NCI-H526 (cell line): ENCODE results near the gene NRG3.
"Not testable (repeated sequence)": the region's sequence is repeated elsewhere in the genome, so short reads cannot be mapped to it uniquely, and the experiment has no call there.

Experiments used
- DNase-seq, 2 experiments: peaks; one replicate each; lab custom pipeline; 2025; lab: John Stamatoyannopoulos, UW

The NRG3 gene

GRCh38 chr10:82922755-82923154 lies 1047.8 kb downstream of the NRG3 start:
- DNase-seq = no peak

DNA sequence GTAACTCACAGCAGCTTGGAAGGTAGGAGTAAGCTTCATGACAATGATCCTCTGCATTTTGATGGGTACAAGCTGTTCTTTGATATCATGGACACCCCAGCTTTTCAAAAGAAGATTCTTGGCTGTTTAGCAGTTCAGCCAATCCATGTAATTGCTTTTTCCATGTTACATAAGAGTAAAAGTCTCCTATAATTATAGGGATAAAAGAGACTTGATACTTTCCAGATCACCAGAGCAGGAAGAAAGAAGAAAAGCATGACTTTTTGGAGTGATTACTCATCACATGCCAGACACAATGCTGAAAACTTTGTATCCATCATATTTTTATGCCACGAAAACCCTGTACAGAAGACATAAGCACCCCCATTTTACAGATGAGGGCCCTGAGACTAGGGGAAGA lies 1049.7 kb downstream of the NRG3 start:
- no peak for DNase-seq

DNA sequence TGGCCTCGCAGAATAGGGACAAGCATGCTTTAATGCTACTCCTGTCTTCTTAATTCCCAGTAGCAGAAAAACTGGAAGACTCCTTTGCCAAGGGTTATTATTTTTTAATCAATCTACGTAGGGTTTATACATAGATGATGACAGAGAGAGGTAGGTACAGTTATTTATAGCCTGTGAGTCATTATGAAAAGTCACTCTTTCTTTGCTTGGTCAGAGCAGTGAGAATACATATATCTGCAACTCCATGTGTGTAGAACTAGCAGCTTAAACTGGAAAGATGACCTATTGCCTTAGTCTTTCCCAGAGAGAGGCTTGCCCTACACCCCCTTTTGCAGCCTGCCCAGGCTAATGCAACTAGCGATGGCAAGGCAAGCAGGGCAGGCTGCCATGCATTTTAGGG lies 1050.6 kb downstream of the NRG3 start:
- DNase-seq = no peak

DNA sequence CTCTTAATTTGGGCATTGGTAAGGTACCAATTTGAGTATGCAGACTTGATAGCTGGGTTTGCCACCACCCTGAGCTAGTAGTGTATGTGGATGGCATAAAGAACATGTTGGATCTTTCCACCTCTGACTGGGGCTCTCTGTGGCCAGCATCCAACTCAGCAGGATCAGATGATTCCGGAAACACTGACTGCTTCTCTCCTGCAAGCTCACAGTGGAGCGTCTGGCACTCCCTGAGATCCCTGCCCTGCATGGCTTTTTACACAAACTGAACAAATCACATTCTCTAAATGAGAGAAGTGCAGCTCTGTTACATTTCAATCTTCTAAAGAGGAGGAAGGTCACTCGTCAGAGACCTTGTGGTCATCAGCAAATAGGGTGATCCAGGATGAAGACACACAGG lies 1057.5 kb downstream of the NRG3 start:
- no peak for DNase-seq

- DNase-seq = no peak
Measured at GRCh38 chr10:82934429-82934828, 1059.4 kb downstream of the NRG3 start.

DNA sequence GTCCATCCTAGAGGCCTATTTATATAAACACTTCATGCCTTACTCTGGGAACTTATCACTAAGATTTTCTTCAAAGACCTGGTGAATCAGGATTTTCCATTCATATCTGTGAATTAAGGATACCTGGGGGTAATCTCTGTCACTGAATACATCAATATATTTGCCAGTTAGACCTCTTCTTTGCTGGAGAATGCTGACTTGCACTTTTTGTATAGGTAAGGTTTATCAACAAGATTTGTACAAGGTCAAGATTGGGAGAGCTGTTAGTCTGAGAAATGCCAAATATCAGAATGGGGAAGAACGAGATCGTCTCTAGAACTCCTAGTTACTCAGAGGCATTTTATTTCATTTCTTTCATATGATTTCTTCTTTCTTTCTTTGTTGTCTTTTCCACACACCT lies 1060.0 kb downstream of the NRG3 start:
- no peak for DNase-seq

DNA sequence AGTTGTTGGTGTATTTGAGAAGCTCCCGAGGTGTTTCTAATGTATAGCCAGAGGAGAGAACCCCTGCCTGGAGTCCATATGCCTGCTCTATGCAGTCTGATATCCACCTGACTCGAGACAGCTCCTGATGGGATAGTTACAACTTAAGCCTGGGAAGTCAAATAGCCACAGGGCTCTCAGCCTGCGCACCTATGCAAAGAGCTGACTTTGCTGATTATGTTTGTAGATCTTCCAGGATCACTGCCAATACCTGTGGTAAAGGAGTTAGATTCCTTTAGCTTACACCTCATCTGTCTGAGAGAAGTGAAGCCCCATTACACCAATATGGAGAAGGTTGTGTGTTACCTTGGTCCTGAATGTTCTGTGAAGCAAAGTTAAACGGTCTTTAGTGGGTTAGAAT lies 1063.3 kb downstream of the NRG3 start:
- no peak for DNase-seq

DNA sequence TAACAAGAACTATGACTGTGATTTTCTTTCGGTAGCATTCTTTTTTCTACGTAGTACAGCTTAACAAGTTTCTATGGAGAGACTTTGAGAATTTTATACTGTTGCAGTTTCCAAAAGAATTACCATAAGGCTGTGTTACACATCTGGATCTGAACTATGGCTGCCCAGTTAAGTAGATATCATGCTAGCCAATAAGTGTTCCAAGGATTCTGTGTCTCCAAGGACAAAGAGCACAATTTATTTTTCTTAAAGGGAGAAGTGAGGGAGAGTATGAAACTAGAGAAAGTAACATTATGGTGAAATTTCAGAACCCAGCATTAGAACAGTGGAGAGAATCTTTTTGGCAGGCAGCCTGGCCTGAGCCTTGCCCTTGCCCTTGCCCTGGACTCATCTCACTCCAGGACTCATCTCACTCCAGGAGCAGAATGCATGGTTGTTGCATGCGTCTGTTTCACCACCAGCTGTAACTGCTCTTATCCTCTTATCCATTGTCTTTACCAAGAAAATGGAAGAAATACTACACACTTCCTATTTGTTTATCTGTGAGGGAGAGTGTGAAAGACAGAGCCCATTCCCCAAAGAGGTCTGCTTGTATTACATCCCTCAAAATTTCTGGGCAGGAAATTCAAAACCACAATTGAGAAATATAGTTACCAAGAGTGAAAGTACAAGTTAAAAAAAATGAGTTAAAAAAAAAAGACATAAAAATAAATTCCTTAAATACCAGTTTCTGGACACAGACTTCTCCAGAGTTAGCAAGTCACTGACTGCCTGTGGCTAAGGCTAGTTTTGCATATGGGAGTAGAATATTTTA lies 1067.5 kb downstream of the NRG3 start:
- no peak for DNase-seq

DNA sequence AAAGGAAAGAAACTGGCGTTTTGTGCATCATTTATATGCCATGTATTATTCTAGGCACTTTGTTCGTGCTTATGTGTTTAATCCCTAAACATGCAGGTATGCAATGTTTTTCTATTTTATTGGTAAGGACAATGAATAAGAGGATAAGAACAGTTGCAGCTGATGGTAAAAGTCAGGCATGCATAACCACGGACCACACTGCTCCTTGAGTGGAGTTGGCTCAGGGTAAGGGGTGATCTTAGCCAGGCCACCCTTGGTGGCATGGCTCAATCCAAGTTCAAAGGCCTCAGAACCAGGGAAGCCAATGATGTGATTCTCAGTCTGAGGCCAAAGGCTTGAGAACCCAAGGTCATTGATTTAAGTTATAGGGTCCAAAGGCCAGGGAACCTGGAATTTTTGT lies 1068.1 kb downstream of the NRG3 start:
- DNase-seq = no peak

- no peak for DNase-seq
Measured at GRCh38 chr10:82949816-82950575, 1075.0 kb downstream of the NRG3 start.

DNA sequence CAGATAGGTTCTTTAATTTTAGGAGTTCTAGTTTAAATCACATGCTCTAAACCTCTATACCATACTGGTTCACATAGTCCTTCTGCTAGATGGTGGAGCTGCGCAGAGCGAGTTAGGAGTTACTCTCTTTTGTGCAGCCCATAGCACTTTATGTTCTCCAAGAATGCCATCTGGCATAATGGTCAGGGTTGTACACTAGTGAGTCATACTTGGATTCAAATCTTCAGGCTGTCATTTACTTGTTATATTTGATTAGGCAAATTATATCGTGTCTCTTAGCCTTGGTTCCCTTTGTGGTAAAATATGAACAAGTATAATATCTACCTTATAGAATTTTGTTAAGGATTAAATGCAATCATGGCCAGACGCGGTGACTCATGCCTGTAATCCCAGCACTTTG lies 1078.3 kb downstream of the NRG3 start:
- DNase-seq = no peak

- no peak for DNase-seq
Measured at GRCh38 chr10:82953909-82954308, 1078.9 kb downstream of the NRG3 start.

DNA sequence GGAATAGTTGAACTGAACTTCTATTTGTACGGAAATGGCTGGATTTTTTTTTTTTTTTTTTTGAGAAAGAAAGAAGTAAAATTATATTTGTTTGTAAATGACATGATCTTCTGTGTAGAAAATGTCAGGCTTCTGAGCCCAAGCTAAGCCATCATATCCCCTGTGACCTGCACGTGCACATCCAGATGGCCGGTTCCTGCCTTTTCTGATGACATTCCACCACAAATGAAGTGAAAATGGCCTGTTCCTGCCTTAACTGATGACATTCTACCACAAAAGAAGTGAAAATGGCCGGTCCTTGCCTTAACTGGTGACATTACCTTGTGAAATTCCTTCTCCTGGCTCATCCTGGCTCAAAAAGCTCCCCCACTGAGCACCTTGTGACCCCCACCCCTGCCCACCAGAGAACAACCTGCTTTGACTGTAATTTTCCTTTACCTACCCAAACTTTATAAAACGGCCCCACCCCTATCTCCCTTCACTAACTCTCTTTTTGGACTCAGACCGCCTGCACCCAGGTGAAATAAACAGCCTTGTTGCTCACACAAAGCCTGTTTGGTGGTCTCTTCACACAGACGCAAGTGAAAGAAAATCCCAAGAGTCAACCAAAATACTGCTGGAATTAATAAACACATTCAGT lies 1085.5 kb downstream of the NRG3 start:
- DNase-seq = not testable (repeated sequence)

GRCh38 chr10:82961864-82962263 lies 1086.9 kb downstream of the NRG3 start:
- no peak for DNase-seq

DNA sequence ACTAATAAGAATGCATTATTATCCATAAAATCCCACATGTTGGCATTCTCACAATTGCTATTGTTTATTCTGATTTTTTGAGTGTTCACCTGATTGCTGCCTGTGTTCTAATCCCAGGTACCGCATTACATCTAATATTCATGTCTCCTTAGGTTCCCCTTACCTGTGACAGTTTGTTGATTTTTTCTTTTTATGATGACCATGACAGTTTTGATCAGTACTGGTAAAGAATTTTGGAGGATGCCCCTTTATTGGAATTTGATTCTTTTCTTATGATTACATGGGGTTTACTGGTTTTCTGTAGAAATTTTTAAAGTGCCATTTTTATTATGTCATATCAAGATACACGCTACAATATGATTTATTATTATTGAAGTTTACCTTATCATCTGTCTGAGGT lies 1091.1 kb downstream of the NRG3 start:
- DNase-seq = no peak

GRCh38 chr10:82968533-82968932 lies 1093.5 kb downstream of the NRG3 start:
- no peak for DNase-seq

- DNase-seq = peak in 1 of 2 experiments; percentile 9
Measured at GRCh38 chr10:82969405-82969804, 1094.4 kb downstream of the NRG3 start.

GRCh38 chr10:82980321-82980720 lies 1105.3 kb downstream of the NRG3 start:
- no peak for DNase-seq

DNA sequence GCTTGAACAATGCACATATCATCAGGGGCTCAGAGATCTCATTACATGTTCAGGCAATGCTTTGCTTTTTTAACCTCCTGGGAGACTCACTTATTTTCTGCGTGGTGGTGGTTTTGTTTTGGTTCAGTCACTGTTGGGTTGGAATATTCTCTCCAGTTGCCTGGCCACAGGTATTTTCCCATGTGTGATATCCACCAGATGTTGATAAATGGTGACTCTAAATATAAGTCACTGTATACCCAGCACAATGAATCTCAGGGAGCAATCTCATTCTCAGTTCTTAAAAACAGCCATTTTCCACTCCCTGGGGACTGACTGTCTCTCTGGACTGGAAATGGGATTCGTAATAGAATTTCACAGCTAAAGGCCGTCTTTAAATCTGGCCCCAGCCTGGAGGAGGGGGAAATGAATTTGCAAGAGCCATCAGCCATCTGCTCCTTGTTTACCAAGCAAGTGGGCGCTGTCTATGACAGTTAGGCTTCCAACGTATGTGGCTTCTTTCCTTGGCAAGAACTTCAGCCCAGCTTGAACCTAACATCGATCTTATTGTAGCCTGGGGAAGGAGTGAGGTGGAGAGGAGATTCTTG lies 1106.2 kb downstream of the NRG3 start:
- no peak for DNase-seq

DNA sequence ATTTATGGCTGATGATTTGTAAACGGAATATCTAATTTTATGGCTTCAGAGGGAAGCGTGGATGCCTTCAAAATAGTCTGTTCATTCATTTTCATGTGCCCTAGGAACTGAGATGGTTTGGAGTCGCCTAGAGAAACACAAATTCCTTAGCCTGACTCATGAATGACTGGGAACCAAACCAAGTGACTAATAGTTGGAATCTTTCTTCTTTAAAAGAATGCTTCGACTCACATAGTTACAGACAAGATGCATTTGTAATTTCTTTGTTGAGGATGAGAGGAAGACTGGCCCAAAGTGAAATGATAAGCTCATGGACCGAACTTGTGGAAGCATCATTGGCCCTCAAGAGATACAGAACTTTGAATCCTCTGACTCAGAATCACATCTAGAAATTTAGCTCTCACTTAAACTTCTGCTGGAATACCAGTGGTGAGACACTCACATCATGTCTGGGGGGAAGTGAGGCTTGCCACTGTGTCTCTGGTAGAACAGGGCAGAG lies 1107.2 kb downstream of the NRG3 start:
- DNase-seq = no peak

DNA sequence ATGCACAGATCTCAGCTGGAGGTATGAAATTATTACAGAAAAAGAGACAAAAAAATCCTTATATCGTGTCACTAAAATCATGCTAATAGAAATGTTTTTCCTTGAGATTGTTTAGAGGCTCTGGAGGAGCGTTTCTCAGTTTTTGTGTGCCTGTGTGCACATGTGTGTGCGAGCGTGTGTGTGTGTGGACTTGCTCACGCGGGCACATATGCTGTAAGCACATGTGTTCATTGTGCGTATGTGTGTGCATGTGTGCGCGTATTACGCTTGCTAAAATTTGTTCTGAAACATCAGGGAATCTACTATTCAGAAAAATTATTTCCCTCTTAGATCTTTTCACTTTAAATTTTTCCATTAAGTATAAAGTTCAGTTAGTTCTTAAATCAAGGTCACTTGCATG lies 1111.2 kb downstream of the NRG3 start:
- no peak for DNase-seq

DNA sequence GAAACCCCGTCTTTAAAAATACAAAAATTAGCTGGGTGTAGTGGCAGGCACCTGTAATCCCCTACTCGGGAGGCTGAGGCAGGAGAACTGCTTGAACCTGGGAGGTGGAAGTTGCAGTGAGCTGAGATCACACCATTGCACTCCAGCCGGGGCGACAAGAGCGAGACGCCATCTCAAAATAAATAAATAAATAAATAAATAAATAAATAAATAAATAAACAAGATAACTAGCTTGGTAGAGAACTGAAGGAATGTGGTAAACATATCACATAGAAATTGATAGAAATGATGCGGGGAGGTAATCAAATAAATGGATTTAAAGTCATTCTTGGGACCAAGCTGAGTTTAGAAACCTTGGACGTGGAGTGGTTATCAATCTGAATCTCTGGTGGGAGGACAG lies 1131.5 kb downstream of the NRG3 start:
- not testable (repeated sequence) for DNase-seq
